Effector CD4-positive, alpha-beta T cell (primary cell): ENCODE data around the gene RPUSD3.
"Not testable (repeated sequence)": the region's sequence is repeated elsewhere in the genome, so short reads cannot be mapped to it uniquely, and the experiment has no call there.

Experiments used
- DNase-seq: peaks from one replicate; pipeline ENCODE4 v3.0.0-alpha.2; 2020

Gene RPUSD3

GRCh38 chr3:9865125-9865637, 21.4 kb upstream of the RPUSD3 start:
- DNase-seq: not testable (repeated sequence)

- no peak for DNase-seq
Measured at GRCh38 chr3:9864200-9864927, 20.6 kb upstream of the RPUSD3 start.

GRCh38 chr3:9863058-9863772, 19.4 kb upstream of the RPUSD3 start:
- no peak for DNase-seq

- DNase-seq: no peak
Measured at GRCh38 chr3:9862391-9863057, 18.7 kb upstream of the RPUSD3 start.

- no peak for DNase-seq
Measured at GRCh38 chr3:9861626-9862130, 17.9 kb upstream of the RPUSD3 start.

GRCh38 chr3:9861201-9861600, 17.4 kb upstream of the RPUSD3 start:
- no peak for DNase-seq

- DNase-seq: no peak
Measured at GRCh38 chr3:9859530-9860025, 15.8 kb upstream of the RPUSD3 start.

GRCh38 chr3:9855594-9855993, 11.8 kb upstream of the RPUSD3 start:
- no peak for DNase-seq

GRCh38 chr3:9854291-9854940, 10.6 kb upstream of the RPUSD3 start:
- not testable (repeated sequence) for DNase-seq

- DNase-seq: no peak
Measured at GRCh38 chr3:9852528-9852927, 8.7 kb upstream of the RPUSD3 start.

GRCh38 chr3:9851926-9852325, 8.1 kb upstream of the RPUSD3 start:
- not testable (repeated sequence) for DNase-seq

- not testable (repeated sequence) for DNase-seq
Measured at GRCh38 chr3:9851383-9851782, 7.6 kb upstream of the RPUSD3 start.

- DNase-seq: not testable (repeated sequence)
Measured at GRCh38 chr3:9848860-9849259, 5.1 kb upstream of the RPUSD3 start.

- not testable (repeated sequence) for DNase-seq
Measured at GRCh38 chr3:9847870-9848269, 4.1 kb upstream of the RPUSD3 start.

GRCh38 chr3:9846931-9847488, 3.2 kb upstream of the RPUSD3 start:
- no peak for DNase-seq

GRCh38 chr3:9846231-9846630, 2.4 kb upstream of the RPUSD3 start:
- no peak for DNase-seq

GRCh38 chr3:9841015-9841414, 2.8 kb downstream of the RPUSD3 start:
- no peak for DNase-seq

GRCh38 chr3:9838856-9839255, 5.0 kb downstream of the RPUSD3 start:
- no peak for DNase-seq

- DNase-seq: no peak
Measured at GRCh38 chr3:9837701-9838582, 5.9 kb downstream of the RPUSD3 start.

GRCh38 chr3:9834520-9835380, 9.1 kb downstream of the RPUSD3 start:
- no peak for DNase-seq
